Adrenal gland (tissue), 5 donors: ENCODE data around the gene ADAM10.

Experiments
- POLR2A ChIP-seq, 2 donors: fragments of 450-650 bp; IDR thresholded peaks; one replicate each; pipeline ENCODE4 v1.6.1; 2017; ENCODE audit warnings: antibody characterized with exemption in 2 of 2, mild to moderate bottlenecking in 2 of 2, moderate library complexity in 1 of 2
- TF ChIP-seq, protein P1 (sequence below), 6 experiments: fragments of 450-650 bp in 4 of 6; fragments of 200-600 bp in 2 of 6; sonication (generic) in 1 of 6; IDR thresholded peaks; 1 replicate in 5 of 6; 2 replicates in 1 of 6; pipeline versions ENCODE4 v1.5.1 to v1.8.0; 2016 to 2021; ENCODE audit warnings: antibody characterized with exemption in 6 of 6, mild to moderate bottlenecking in 2 of 6, moderate library complexity in 1 of 6
- donor health status: DM: no; HTN: no; CAD: no.

DNA sequence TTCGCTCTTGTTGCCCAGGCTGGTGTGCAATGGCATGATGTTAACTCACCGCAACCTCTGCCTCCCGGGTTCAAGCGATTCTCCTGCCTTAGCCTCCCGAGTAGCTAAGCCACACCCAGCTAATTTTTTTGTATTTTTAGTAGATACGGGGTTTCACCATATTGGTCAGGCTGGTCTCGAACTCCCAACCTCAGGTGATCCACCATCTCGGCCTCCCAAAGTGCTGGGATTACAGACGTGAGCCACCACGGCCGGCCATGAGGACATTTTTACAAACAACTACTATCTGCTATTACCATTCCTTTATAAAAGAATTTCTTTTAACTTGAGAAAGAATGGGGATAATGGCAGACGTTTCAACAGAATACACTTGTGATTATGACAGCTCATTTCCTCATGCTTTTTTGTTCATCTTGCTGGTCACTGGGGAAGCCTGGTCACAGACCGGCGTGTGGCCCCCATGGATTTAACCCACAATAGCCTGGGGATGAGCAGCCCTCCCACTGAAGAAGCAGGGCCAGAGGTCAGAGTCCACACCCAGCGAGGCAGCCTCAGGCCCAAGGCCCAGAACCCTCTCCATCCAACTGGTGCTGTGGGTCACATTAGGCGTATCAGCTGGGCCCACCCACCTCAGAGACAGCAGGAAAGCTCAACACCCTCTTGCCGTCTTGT is 205.7 kb downstream of the ADAM10 start:
- TF ChIP-seq, protein P1, sequence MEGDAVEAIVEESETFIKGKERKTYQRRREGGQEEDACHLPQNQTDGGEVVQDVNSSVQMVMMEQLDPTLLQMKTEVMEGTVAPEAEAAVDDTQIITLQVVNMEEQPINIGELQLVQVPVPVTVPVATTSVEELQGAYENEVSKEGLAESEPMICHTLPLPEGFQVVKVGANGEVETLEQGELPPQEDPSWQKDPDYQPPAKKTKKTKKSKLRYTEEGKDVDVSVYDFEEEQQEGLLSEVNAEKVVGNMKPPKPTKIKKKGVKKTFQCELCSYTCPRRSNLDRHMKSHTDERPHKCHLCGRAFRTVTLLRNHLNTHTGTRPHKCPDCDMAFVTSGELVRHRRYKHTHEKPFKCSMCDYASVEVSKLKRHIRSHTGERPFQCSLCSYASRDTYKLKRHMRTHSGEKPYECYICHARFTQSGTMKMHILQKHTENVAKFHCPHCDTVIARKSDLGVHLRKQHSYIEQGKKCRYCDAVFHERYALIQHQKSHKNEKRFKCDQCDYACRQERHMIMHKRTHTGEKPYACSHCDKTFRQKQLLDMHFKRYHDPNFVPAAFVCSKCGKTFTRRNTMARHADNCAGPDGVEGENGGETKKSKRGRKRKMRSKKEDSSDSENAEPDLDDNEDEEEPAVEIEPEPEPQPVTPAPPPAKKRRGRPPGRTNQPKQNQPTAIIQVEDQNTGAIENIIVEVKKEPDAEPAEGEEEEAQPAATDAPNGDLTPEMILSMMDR (IDR thresholded peaks at IDR 0.05), result no peak
- TF ChIP-seq POLR2A (IDR thresholded peaks at IDR 0.05), result no peak
